ENCODE results near the gene HOXA13.

- no peak for TF ChIP-seq CTCF (IDR thresholded peaks at IDR 0.05)
- no peak for TF ChIP-seq EZH2 (IDR thresholded peaks at IDR 0.05; ENCODE audit: borderline replicate concordance, insufficient read depth, low read depth, low read length, poor library complexity, severe bottlenecking)
These were observed 5.1 kb downstream of the HOXA13 start for GRCh38 chr7:27194686-27195379.
